H1 (cell line): ENCODE results near the gene FOXN4. TPM values are rescaled to one million over a fixed set of nuclear protein-coding genes. Genes with fewer than 3 reads are reported as not detected.

Source experiments
- CTCF ChIA-PET: fragments of 300-600 bp; sonication (Branson Sonifier 250); formaldehyde crosslinking; loops from one replicate; lab custom pipeline; 2021; ENCODE audit not compliant: partially characterized antibody; lab: Charles Lee
- POLR2A ChIA-PET: fragments of 300-600 bp; sonication (Branson Sonifier 250); formaldehyde crosslinking; loops from one replicate; lab custom pipeline; 2021; ENCODE audit warnings: inconsistent platforms; ENCODE audit not compliant: partially characterized antibody; lab: Charles Lee
- DNase-seq, 2 experiments: peaks; one replicate each; pipeline versions ENCODE4 v3.0.0 to v3.0.0-alpha.2; 2010 to 2022; ENCODE audit warnings: low spot score in 2 of 2, low read depth in 1 of 2, mixed read lengths in 1 of 2
- FAIRE-seq: peaks from 2 replicates; lab custom pipeline; 2011; peaks lifted over from hg19 to GRCh38; lab: Jason Lieb, UNC
- H2AFZ ChIP-seq: 2 replicates; pipeline ENCODE4 v1.8.1; 2012; ENCODE audit warnings: low read length, inconsistent platforms
- H2AK5ac ChIP-seq: 2 replicates; pipeline ENCODE4 v1.6.1; 2013; ENCODE audit warnings: low read depth, low read length
- H2BK120ac ChIP-seq: replicated peaks from 2 replicates; pipeline ENCODE3; 2013; ENCODE audit warnings: low read depth, low read length, inconsistent platforms
- H2BK12ac ChIP-seq: 2 replicates; pipeline ENCODE4 v1.6.1; 2013; ENCODE audit warnings: low read depth, low read length
- H2BK15ac ChIP-seq: 2 replicates; pipeline ENCODE4 v1.6.1; 2013; ENCODE audit warnings: low read length
- H2BK20ac ChIP-seq: 2 replicates; pipeline ENCODE4 v1.6.1; 2013; ENCODE audit warnings: low read length
- H2BK5ac ChIP-seq: 2 replicates; pipeline ENCODE4 v1.6.1; 2013; ENCODE audit warnings: low read depth, low read length
- H3K14ac ChIP-seq: 2 replicates; pipeline ENCODE4 v1.6.1; 2013; ENCODE audit warnings: inconsistent platforms; ENCODE audit not compliant: insufficient read length
- H3K18ac ChIP-seq: 2 replicates; pipeline ENCODE4 v1.6.1; 2013; ENCODE audit warnings: low read length; ENCODE audit errors: extremely low read depth
- H3K23ac ChIP-seq: 2 replicates; pipeline ENCODE4 v1.6.1; 2013; ENCODE audit warnings: inconsistent platforms; ENCODE audit not compliant: insufficient read length
- H3K23me2 ChIP-seq: 2 replicates; pipeline ENCODE4 v1.6.1; 2013; ENCODE audit warnings: low read depth, low read length
- H3K27ac ChIP-seq: 2 replicates; pipeline ENCODE4 v1.6.1; 2011; ENCODE audit warnings: low read depth, low read length, inconsistent platforms
- H3K27me3 ChIP-seq, 4 experiments: replicated peaks in 1 of 4; 1 replicate in 1 of 4; 2 replicates in 3 of 4; pipeline versions ENCODE4 v1.6.1 to v1.8.1; 2011 to 2013; ENCODE audit warnings: low read length in 3 of 4, mild to moderate bottlenecking in 3 of 4, inconsistent platforms in 2 of 4, mixed read lengths in 2 of 4, moderate library complexity in 1 of 4; ENCODE audit not compliant: control insufficient read depth in 3 of 4, insufficient read depth in 3 of 4; ENCODE audit errors: extremely low read depth in 1 of 4
- H3K36me3 ChIP-seq, 4 experiments: 2 replicates each; pipeline versions ENCODE4 v1.6.1 to v1.8.1; 2011 to 2013; ENCODE audit warnings: mild to moderate bottlenecking in 4 of 4, low read length in 3 of 4, moderate library complexity in 2 of 4, control low read depth in 1 of 4, inconsistent platforms in 1 of 4; ENCODE audit not compliant: insufficient read depth in 4 of 4, control insufficient read depth in 2 of 4
- H3K4ac ChIP-seq: replicated peaks from 2 replicates; pipeline ENCODE3; 2013; ENCODE audit warnings: low read length, low read depth, mixed read lengths, inconsistent platforms; ENCODE audit not compliant: insufficient read length
- H3K4me1 ChIP-seq, 4 experiments: replicated peaks in 1 of 4; 1 replicate in 1 of 4; 2 replicates in 3 of 4; pipeline versions ENCODE4 v1.6.1 to v1.8.1; 2011 to 2013; ENCODE audit warnings: low read length in 3 of 4, inconsistent platforms in 2 of 4, mixed read lengths in 1 of 4; ENCODE audit not compliant: insufficient read depth in 4 of 4, control insufficient read depth in 3 of 4
- H3K4me2 ChIP-seq, 2 experiments: 2 replicates each; pipeline versions ENCODE4 v1.6.1 to v1.8.1; 2011 to 2013; ENCODE audit warnings: low read depth in 2 of 2, low read length in 2 of 2, control low read depth in 1 of 2, inconsistent platforms in 1 of 2, mild to moderate bottlenecking in 1 of 2; ENCODE audit not compliant: insufficient read depth in 1 of 2
- H3K4me3 ChIP-seq, 4 experiments: fragments of 200-600, 300-600 bp in 1 of 4; sonication (generic), shearing (Covaris generic), sonication (Bioruptor Twin) in 1 of 4; 2 replicates each; pipeline versions ENCODE4 v1.5.1 to v1.8.1; 2011 to 2016; ENCODE audit warnings: low read length in 4 of 4, low read depth in 3 of 4, control low read depth in 2 of 4, inconsistent platforms in 2 of 4, mild to moderate bottlenecking in 2 of 4, mixed read lengths in 1 of 4, moderate library complexity in 1 of 4; ENCODE audit not compliant: insufficient read depth in 2 of 4; ENCODE audit errors: extremely low read depth in 1 of 4
- H3K56ac ChIP-seq: replicated peaks from 2 replicates; pipeline ENCODE3; 2013; ENCODE audit warnings: low read depth, mild to moderate bottlenecking, mixed read lengths, low read length, inconsistent platforms; ENCODE audit not compliant: insufficient read length
- H3K79me1 ChIP-seq: 2 replicates; pipeline ENCODE4 v1.6.1; 2013; ENCODE audit warnings: low read depth, low read length, control low read depth
- H3K79me2 ChIP-seq, 2 experiments: 2 replicates each; pipeline versions ENCODE4 v1.6.1 to v1.8.1; 2012 to 2013; ENCODE audit warnings: low read length in 2 of 2, mild to moderate bottlenecking in 2 of 2, inconsistent platforms in 1 of 2; ENCODE audit not compliant: insufficient read depth in 2 of 2, control insufficient read depth in 1 of 2
- H3K9ac ChIP-seq, 4 experiments: replicated peaks in 1 of 4; 1 replicate in 1 of 4; 2 replicates in 3 of 4; pipeline versions ENCODE4 v1.6.1 to v1.8.1; 2011 to 2013; ENCODE audit warnings: low read depth in 3 of 4, low read length in 3 of 4, control low read depth in 2 of 4, mild to moderate bottlenecking in 2 of 4, moderate library complexity in 2 of 4, inconsistent platforms in 1 of 4; ENCODE audit errors: extremely low read depth in 1 of 4
- H3K9me3 ChIP-seq, 2 experiments: 2 replicates each; pipeline versions ENCODE4 v1.6.1 to v1.8.1; 2012 to 2013; ENCODE audit warnings: mild to moderate bottlenecking in 2 of 2, moderate library complexity in 2 of 2, control low read depth in 1 of 2, inconsistent platforms in 1 of 2, low read depth in 1 of 2, low read length in 1 of 2, mixed read lengths in 1 of 2; ENCODE audit not compliant: insufficient read depth in 2 of 2
- H4K20me1 ChIP-seq, 2 experiments: replicated peaks in 1 of 2; 2 replicates each; pipeline versions ENCODE3 to v1.8.1; 2011 to 2013; ENCODE audit warnings: inconsistent platforms in 2 of 2, low read length in 2 of 2, mild to moderate bottlenecking in 1 of 2; ENCODE audit not compliant: insufficient read depth in 2 of 2, control insufficient read depth in 1 of 2
- H4K5ac ChIP-seq: 2 replicates; pipeline ENCODE4 v1.6.1; 2013; ENCODE audit warnings: low read length, low read depth, mixed read lengths, inconsistent platforms; ENCODE audit not compliant: insufficient read length
- H4K8ac ChIP-seq: 2 replicates; pipeline ENCODE4 v1.8.0; 2013; ENCODE audit warnings: mild to moderate bottlenecking, moderate library complexity, low read length, inconsistent platforms; ENCODE audit not compliant: insufficient read depth; ENCODE audit errors: extremely low read depth
- H4K91ac ChIP-seq: replicated peaks from 2 replicates; pipeline ENCODE3; 2013; ENCODE audit warnings: low read length, mixed read lengths, inconsistent platforms; ENCODE audit not compliant: insufficient read length
- BRCA1 ChIP-seq: IDR thresholded peaks from 2 replicates; pipeline ENCODE4 v1.6.1; 2012; ENCODE audit warnings: low read depth, low read length, improper control_type of control experiment
- CHD1 ChIP-seq: IDR thresholded peaks from 2 replicates; pipeline ENCODE4 v1.6.1; 2012; ENCODE audit warnings: low read depth, low read length, improper control_type of control experiment
- CHD2 ChIP-seq: IDR thresholded peaks from 2 replicates; pipeline ENCODE4 v1.6.1; 2012; ENCODE audit warnings: low read length, improper control_type of control experiment
- CTCF ChIP-seq, 3 experiments: IDR thresholded peaks; 1 replicate in 2 of 3; 2 replicates in 1 of 3; pipeline versions ENCODE4 v1.5.1 to v1.6.1; 2011; ENCODE audit warnings: low read length in 3 of 3, mild to moderate bottlenecking in 3 of 3, inconsistent platforms in 2 of 3, low read depth in 1 of 3, moderate library complexity in 1 of 3; ENCODE audit not compliant: insufficient read depth in 1 of 3; ENCODE audit errors: control extremely low read depth in 1 of 3
- EGR1 ChIP-seq: IDR thresholded peaks from 2 replicates; pipeline ENCODE4 v1.6.1; 2011; ENCODE audit warnings: low read depth, low read length, borderline replicate concordance
- EP300 ChIP-seq, 2 experiments: IDR thresholded peaks; 1 replicate in 1 of 2; 2 replicates in 1 of 2; pipeline ENCODE4 v1.6.1; 2011 to 2012; ENCODE audit warnings: low read depth in 2 of 2, low read length in 2 of 2, mild to moderate bottlenecking in 2 of 2, borderline replicate concordance in 1 of 2, inconsistent platforms in 1 of 2, moderate library complexity in 1 of 2
- HDAC2 ChIP-seq, 2 experiments: fragments of 300-600 bp in 1 of 2; sonication (generic) in 1 of 2; IDR thresholded peaks; 2 replicates each; pipeline ENCODE4 v1.6.1; 2011 to 2012; ENCODE audit warnings: low read depth in 2 of 2, low read length in 2 of 2, mild to moderate bottlenecking in 2 of 2, moderate library complexity in 2 of 2, borderline replicate concordance in 1 of 2, inconsistent platforms in 1 of 2
- RAD21 ChIP-seq, 2 experiments: IDR thresholded peaks in 1 of 2; conservative IDR thresholded peaks in 1 of 2; 2 replicates each; pipeline ENCODE4 v1.6.1; 2011; ENCODE audit warnings: low read depth in 2 of 2, low read length in 2 of 2, improper control_type of control experiment in 1 of 2, inconsistent platforms in 1 of 2, mild to moderate bottlenecking in 1 of 2, moderate library complexity in 1 of 2
- SP4 ChIP-seq: IDR thresholded peaks from 2 replicates; pipeline ENCODE4 v1.6.1; 2012; ENCODE audit warnings: low read length, inconsistent platforms
- WGBS, 2 experiments: shearing (Covaris generic) in 1 of 2; methylation state at CpG; one replicate each; pipeline versions ENCODE4 v1.1.6 to v1.1.7; 2013 to 2015; ENCODE audit warnings: low lambda C conversion rate in 2 of 2, mixed read lengths in 2 of 2, inconsistent platforms in 1 of 2, low coverage in 1 of 2, missing lambda C conversion rate in 1 of 2; ENCODE audit not compliant: insufficient replicate concordance in 2 of 2, insufficient coverage in 1 of 2, insufficient read length in 1 of 2; ENCODE audit errors: extremely low coverage in 1 of 2, missing lambda C conversion rate in 1 of 2; 5-methylcytosine and 5-hydroxymethylcytosine counted together
- polyA plus RNA-seq, 7 experiments: library from polyadenylated mRNA; depleted of rRNA in 3 of 7; stranded (reverse) in 5 of 7; unstranded in 2 of 7; fragments of >200 nt in 5 of 7; fragments of 200-250 nt in 2 of 7; gene quantifications; 1 replicate in 5 of 7; 2 replicates in 1 of 7; 4 replicates in 1 of 7; pipeline versions ENCODE4 v1.2.1 to v1.2.3, GENCODE V29; 2011 to 2013; ENCODE audit warnings: missing spikeins in 2 of 7, mixed read lengths in 2 of 7
- total RNA-seq: library from RNA; stranded (reverse); fragmentation: NEBNext Ultra II Directional; extraction: Animal tissue kit (Norgen Biotek cat#: 25700); gene quantifications from 2 replicates; pipeline ENCODE4 v1.2.1, GENCODE V29; 2021

FOXN4 gene
- total and polyA plus RNA-seq, 2 of the 8 experiments (the other 6 are each of a cell fraction or from before 2014, with no cell fraction given), result 0.26 to 0.29 TPM

GRCh38 chr12:109255377-109255776 lies 53.7 kb downstream of the FOXN4 start:
- H3K56ac ChIP-seq, result no peak overlapping the region
- H2BK20ac ChIP-seq, result no peak overlapping the region
- 0 out of 7 replicates have a peak, but pooled peaks cover 0 to 2% (median 0%) of the 10 kb centered on the region in 4 experiments for H3K27me3 ChIP-seq
- no peaks in the 10 kb centered on the region for H3K23me2 ChIP-seq
- no peak overlapping the region for H4K5ac ChIP-seq
- POLR2A ChIA-PET, result interaction anchor here (0.8 kb wide), 1 partner anchor 9 kb away, joined by 3 read pairs; no protein-coding TSS in a partner anchor
- no peak overlapping the region for H3K23ac ChIP-seq
- no peak overlapping the region for H3K14ac ChIP-seq
- H3K4me2 ChIP-seq, result no peak overlapping the region
- H3K79me2 ChIP-seq, result no peaks in the 10 kb centered on the region
- H3K9me3 ChIP-seq, result peaks cover 9 to 15% of the 10 kb centered on the region in 2 experiments; a peak in 2 of 4 replicates
- no peak overlapping the region for H2AK5ac ChIP-seq
- no peak for TF ChIP-seq BRCA1
- TF ChIP-seq EGR1, result no peak
- TF ChIP-seq CHD2, result no peak
- TF ChIP-seq SP4, result no peak
- TF ChIP-seq CTCF (IDR thresholded peaks at IDR 0.05; ENCODE audit: control extremely low read depth in 1 of 3, insufficient read depth in 1 of 3, low read depth in 1 of 3, low read length in 3 of 3), result peak; percentile 47 to 60 (median 54)
- TF ChIP-seq CHD1, result no peak
- TF ChIP-seq RAD21 (IDR thresholded peaks at IDR 0.05 in 1 of 2, conservative IDR thresholded peaks at IDR 0.05 in 1 of 2; ENCODE audit: low read depth in 2 of 2, low read length in 2 of 2), result peak; percentile 52 to 64
- TF ChIP-seq EP300 (IDR thresholded peaks at IDR 0.05; ENCODE audit: borderline replicate concordance in 1 of 2, low read depth in 2 of 2, low read length in 2 of 2), result no peak
- TF ChIP-seq HDAC2 (IDR thresholded peaks at IDR 0.05; ENCODE audit: borderline replicate concordance in 1 of 2, low read depth in 2 of 2, low read length in 2 of 2), result no peak
- peaks cover 0 to 11% (median 0%) of the 10 kb centered on the region in 4 experiments; a peak in 1 of 8 replicates for H3K36me3 ChIP-seq
- H3K4me3 ChIP-seq, result no peak overlapping the region
- H3K27ac ChIP-seq, result no peak overlapping the region
- H2BK12ac ChIP-seq, result no peak overlapping the region
- H3K4ac ChIP-seq, result no peak overlapping the region
- whole genome bisulfite sequencing, 2 experiments, result 73% methylated on average over 5 of the region's 5 CpGs; no CpG with 5 or more reads in 1 of the 2 experiments
- no peak overlapping the region for H4K8ac ChIP-seq
- H2BK120ac ChIP-seq, result no peak overlapping the region
- no peaks in the 10 kb centered on the region for H4K20me1 ChIP-seq
- H2AFZ ChIP-seq, result no peak overlapping the region
- H3K9ac ChIP-seq, result no peak overlapping the region
- H3K4me1 ChIP-seq, result no peaks in the 10 kb centered on the region
- H4K91ac ChIP-seq, result no peak overlapping the region
- no peak for FAIRE-seq
- no peak overlapping the region for H2BK15ac ChIP-seq
- no peaks in the 10 kb centered on the region for H3K79me1 ChIP-seq
- CTCF ChIA-PET, result interaction anchor here (0.7 to 2.1 kb wide), 14 partner anchors 9 to 160 kb away, joined by 3 to 6 read pairs (median 3); no protein-coding TSS in a partner anchor
- no peak overlapping the region for H2BK5ac ChIP-seq
- DNase-seq, result peak in 1 of 2 experiments; percentile 25
- no peak overlapping the region for H3K18ac ChIP-seq
